GM12878 (cell line): ENCODE data around the gene MPRIP. TPM values are rescaled to one million over a fixed set of nuclear protein-coding genes. Genes with fewer than 3 reads are reported as not detected.

ENCODE experiments used
- ATAC-seq: fragments of 200-7000 bp; cut with Tn5 transposase; 3 replicates; pipeline ENCODE4 v1.9.1; 2020; ENCODE audit warnings: mild to moderate bottlenecking, moderate library complexity
- BruUV-seq: library from RNA; stranded (reverse); fragments of 400-500 nt; replicated peaks from 2 replicates; lab custom pipeline; 2021; lab: Mats Ljungman, UMichigan
- CTCF ChIA-PET: fragments of 300-600 bp; sonication (Branson Sonifier 250); formaldehyde crosslinking; extraction: SDS; loops from one replicate; lab custom pipeline; 2021; ENCODE audit warnings: inconsistent platforms; lab: Yijun Ruan, JAX
- POLR2A ChIA-PET: fragments of 350-600 bp; formaldehyde crosslinking; extraction: SDS; loops from one replicate; lab custom pipeline; 2021; ENCODE audit warnings: inconsistent platforms; lab: Charles Lee
- RAD21 ChIA-PET: fragments of 300-600 bp; sonication (Branson Sonifier 250); formaldehyde crosslinking; loops from one replicate; lab custom pipeline; 2023; ENCODE audit warnings: antibody characterized with exemption; ENCODE audit not compliant: unreplicated experiment; lab: Charles Lee
- SMC1A ChIA-PET: fragments of 300-600 bp; sonication (Branson Sonifier 250); formaldehyde crosslinking; loops from one replicate; lab custom pipeline; 2023; ENCODE audit not compliant: unreplicated experiment, uncharacterized antibody; lab: Charles Lee
- DNase-seq: peaks from one replicate; pipeline ENCODE4 v3.0.0-alpha.2; 2011; ENCODE audit warnings: low read depth, low spot score
- FAIRE-seq: peaks from 3 replicates; lab custom pipeline; 2011; peaks lifted over from hg19 to GRCh38; lab: Jason Lieb, UNC
- H2AFZ ChIP-seq: 2 replicates; pipeline ENCODE4 v1.6.0; 2011; ENCODE audit warnings: low read depth, low read length, control low read depth; ENCODE audit not compliant: control insufficient read depth
- H3K27ac ChIP-seq: 2 replicates; pipeline ENCODE4 v1.5.1; 2011; ENCODE audit warnings: control low read depth; ENCODE audit not compliant: control insufficient read depth, insufficient read depth
- H3K27me3 ChIP-seq, 2 experiments: replicated peaks in 1 of 2; 2 replicates each; pipeline versions ENCODE4 v1.6.0 to v1.6.1; 2011; ENCODE audit warnings: low read length in 1 of 2; ENCODE audit not compliant: control insufficient read depth in 2 of 2, insufficient read depth in 2 of 2
- H3K36me3 ChIP-seq, 2 experiments: 2 replicates each; pipeline ENCODE4 v1.5.1; 2011; ENCODE audit warnings: low read length in 1 of 2; ENCODE audit not compliant: control insufficient read depth in 2 of 2, insufficient read depth in 2 of 2
- H3K4me1 ChIP-seq: 2 replicates; pipeline ENCODE4 v1.6.1; 2011; ENCODE audit warnings: mild to moderate bottlenecking, low read length, moderate library complexity, mixed read lengths; ENCODE audit not compliant: control insufficient read depth, insufficient read depth
- H3K4me2 ChIP-seq: 2 replicates; pipeline ENCODE4 v1.6.0; 2011; ENCODE audit warnings: control low read depth; ENCODE audit not compliant: control insufficient read depth, insufficient read depth
- H3K4me3 ChIP-seq: fragments of 200-600 bp; sonication (generic); 2 replicates; pipeline ENCODE4 v1.5.1; 2016
- H3K79me2 ChIP-seq: 2 replicates; pipeline ENCODE4 v1.6.0; 2011; ENCODE audit warnings: low read length; ENCODE audit not compliant: control insufficient read depth, insufficient read depth
- H3K9ac ChIP-seq: 2 replicates; pipeline ENCODE4 v1.8.0; 2011; ENCODE audit warnings: low read length, control low read depth, mixed read lengths; ENCODE audit not compliant: control insufficient read depth, insufficient read depth
- H3K9me3 ChIP-seq: replicated peaks from 3 replicates; pipeline ENCODE4 v1.5.1; 2011; ENCODE audit warnings: mild to moderate bottlenecking, low read length; ENCODE audit not compliant: control insufficient read depth, insufficient read depth
- H4K20me1 ChIP-seq: 2 replicates; pipeline ENCODE4 v1.6.0; 2011; ENCODE audit not compliant: control insufficient read depth, insufficient read depth
- BACH1 ChIP-seq: fragments of 450-650 bp; IDR thresholded peaks from 2 replicates; pipeline ENCODE4 v1.6.1; 2017; ENCODE audit warnings: mild to moderate bottlenecking, borderline replicate concordance
- MYC ChIP-seq: IDR thresholded peaks from 2 replicates; pipeline ENCODE4 v1.6.1; 2011; ENCODE audit warnings: mild to moderate bottlenecking, low read length, moderate library complexity, inconsistent platforms; ENCODE audit not compliant: insufficient read depth, insufficient replicate concordance, insufficient read length, severe bottlenecking
- RB1 ChIP-seq: fragments of 450-650 bp; formaldehyde crosslinking; IDR thresholded peaks from 2 replicates; pipeline ENCODE4 v1.6.1; 2017; ENCODE audit warnings: mild to moderate bottlenecking, borderline replicate concordance
- RFX5 ChIP-seq: IDR thresholded peaks from 2 replicates; pipeline ENCODE4 v1.6.1; 2011; ENCODE audit warnings: low read depth, low read length, improper control_type of control experiment
- SIX5 ChIP-seq: IDR thresholded peaks from 2 replicates; pipeline ENCODE4 v1.6.1; 2011; ENCODE audit warnings: mild to moderate bottlenecking, low read depth, low read length, moderate library complexity; ENCODE audit not compliant: severe bottlenecking
- SREBF2 ChIP-seq: IDR thresholded peaks from 2 replicates; pipeline ENCODE4 v1.6.1; 2012; ENCODE audit warnings: mild to moderate bottlenecking, low read length
- SRF ChIP-seq, 2 experiments: IDR thresholded peaks; 2 replicates each; pipeline ENCODE4 v1.6.1; 2011; ENCODE audit warnings: low read depth in 2 of 2, low read length in 2 of 2, mild to moderate bottlenecking in 1 of 2, moderate library complexity in 1 of 2
- ZNF207 ChIP-seq: fragments of 450-650 bp; IDR thresholded peaks from 2 replicates; pipeline ENCODE4 v1.6.1; 2014; ENCODE audit warnings: antibody characterized with exemption, mild to moderate bottlenecking, borderline replicate concordance
- WGBS: methylation state at CpG from one replicate; pipeline ENCODE4 v1.1.6; 2016; ENCODE audit warnings: low lambda C conversion rate; ENCODE audit not compliant: insufficient replicate concordance, insufficient coverage; ENCODE audit errors: missing lambda C conversion rate; 5-methylcytosine and 5-hydroxymethylcytosine counted together
- in situ Hi-C: fragments of 300-500 bp; cut with MboI; formaldehyde crosslinking; loops from 9 replicates; pipeline ENCODE4 v1.14.3; 2018; ENCODE audit warnings: mixed read lengths
- intact Hi-C: fragments of 100-400 bp; cut with micrococcal nuclease; formaldehyde crosslinking; loops from one replicate; pipeline ENCODE4 v1.14.2; 2022; ENCODE audit not compliant: unreplicated experiment
- polyA plus RNA-seq, 11 experiments: library from polyadenylated mRNA; depleted of rRNA in 4 of 11; unstranded in 6 of 11; stranded (reverse) in 5 of 11; fragments of >200 nt; fragmentation: Nextera tagmentation in 4 of 11; fragmentation: Illumina TruSeq in 1 of 11; extraction: Ambion mirVana in 4 of 11; extraction: Trizol in 1 of 11; gene quantifications; 1 replicate in 1 of 11; 2 replicates in 10 of 11; pipeline versions ENCODE4 v1.2.1 to v1.2.3, GENCODE V29; 2011 to 2016; ENCODE audit warnings: inconsistent platforms in 2 of 11, missing spikeins in 2 of 11, low read depth in 1 of 11
- total RNA-seq, 4 experiments: library from RNA; depleted of rRNA in 3 of 4; stranded (reverse); fragments of >200 nt in 3 of 4; fragmentation: Illumina TruSeq in 1 of 4; extraction: Trizol in 1 of 4; gene quantifications; 2 replicates each; pipeline versions ENCODE4 v1.2.1 to v1.2.3, GENCODE V29; 2013 to 2021
- TF ChIP-seq, protein P1 (sequence below): fragments of 450-650 bp; IDR thresholded peaks from 2 replicates; pipeline ENCODE4 v1.6.1; 2017; ENCODE audit warnings: antibody characterized with exemption, mild to moderate bottlenecking, moderate library complexity

Gene MPRIP
- total and polyA plus RNA-seq, 10 of the 15 experiments (the other 5 are each of a cell fraction or from before 2014, with no cell fraction given): 16.5 to 168 (median 71.7) TPM

DNA sequence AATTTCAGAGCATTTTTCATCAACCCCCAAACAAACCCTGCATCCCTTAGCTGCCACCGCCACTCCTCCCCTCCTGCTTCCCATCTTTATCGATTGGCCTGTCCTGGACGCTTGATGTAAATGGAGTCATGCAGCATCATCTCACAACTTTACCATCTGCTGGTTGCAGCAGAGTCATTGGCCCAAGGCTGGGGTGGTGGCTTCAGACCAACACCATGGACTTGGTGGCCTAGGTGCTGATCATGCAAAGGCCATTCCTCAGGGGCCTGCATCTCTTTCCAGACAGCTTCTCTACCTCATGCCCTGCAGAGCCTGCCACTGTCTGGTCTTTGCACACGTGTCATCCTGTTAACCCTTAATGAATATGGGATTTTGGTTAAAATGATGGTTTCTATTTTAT lies 73.4 kb downstream of the MPRIP start:
- H3K27me3 ChIP-seq: no peaks in the 10 kb centered on the region
- H4K20me1 ChIP-seq: peaks cover 4% of the 10 kb centered on the region; the same call in 1 of the 2 replicates
- WGBS: 97% methylated on average over 4 of the region's 4 CpGs
- ChIA-PET POLR2A (no interaction called here), SMC1A (no interaction called here), RAD21 (no interaction called here)
- FAIRE-seq: no peak
- ATAC-seq: no peak
- H3K9ac ChIP-seq: no peak overlapping the region
- no peak overlapping the region for H3K4me2 ChIP-seq
- H3K4me3 ChIP-seq: no peak overlapping the region
- peaks cover 31% of the 10 kb centered on the region for H3K4me1 ChIP-seq
- no TSS peak for BruUV-seq
- no peak for DNase-seq
- TF ChIP-seq SRF (IDR thresholded peaks at IDR 0.05; ENCODE audit: low read depth in 2 of 2, low read length in 2 of 2) (no peak), RFX5 (no peak), MYC (no peak), SREBF2 (no peak), SIX5 (no peak), BACH1 (no peak), ZNF207 (no peak), RB1 (no peak)
- TF ChIP-seq, protein P1, sequence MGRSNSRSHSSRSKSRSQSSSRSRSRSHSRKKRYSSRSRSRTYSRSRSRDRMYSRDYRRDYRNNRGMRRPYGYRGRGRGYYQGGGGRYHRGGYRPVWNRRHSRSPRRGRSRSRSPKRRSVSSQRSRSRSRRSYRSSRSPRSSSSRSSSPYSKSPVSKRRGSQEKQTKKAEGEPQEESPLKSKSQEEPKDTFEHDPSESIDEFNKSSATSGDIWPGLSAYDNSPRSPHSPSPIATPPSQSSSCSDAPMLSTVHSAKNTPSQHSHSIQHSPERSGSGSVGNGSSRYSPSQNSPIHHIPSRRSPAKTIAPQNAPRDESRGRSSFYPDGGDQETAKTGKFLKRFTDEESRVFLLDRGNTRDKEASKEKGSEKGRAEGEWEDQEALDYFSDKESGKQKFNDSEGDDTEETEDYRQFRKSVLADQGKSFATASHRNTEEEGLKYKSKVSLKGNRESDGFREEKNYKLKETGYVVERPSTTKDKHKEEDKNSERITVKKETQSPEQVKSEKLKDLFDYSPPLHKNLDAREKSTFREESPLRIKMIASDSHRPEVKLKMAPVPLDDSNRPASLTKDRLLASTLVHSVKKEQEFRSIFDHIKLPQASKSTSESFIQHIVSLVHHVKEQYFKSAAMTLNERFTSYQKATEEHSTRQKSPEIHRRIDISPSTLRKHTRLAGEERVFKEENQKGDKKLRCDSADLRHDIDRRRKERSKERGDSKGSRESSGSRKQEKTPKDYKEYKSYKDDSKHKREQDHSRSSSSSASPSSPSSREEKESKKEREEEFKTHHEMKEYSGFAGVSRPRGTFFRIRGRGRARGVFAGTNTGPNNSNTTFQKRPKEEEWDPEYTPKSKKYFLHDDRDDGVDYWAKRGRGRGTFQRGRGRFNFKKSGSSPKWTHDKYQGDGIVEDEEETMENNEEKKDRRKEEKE: no peak
- TF ChIP-seq, all 136 proteins: peak for 0
- in situ Hi-C loops: no loop called here
- no peaks in the 10 kb centered on the region; the same call in 2 of the 3 replicates for H3K9me3 ChIP-seq
- intact Hi-C loops: no loop called here
- CTCF ChIA-PET: no interaction called here
- H2AFZ ChIP-seq: no peak overlapping the region
- peaks cover 38% of the 10 kb centered on the region for H3K79me2 ChIP-seq
- H3K36me3 ChIP-seq: peaks cover 0 to 5% of the 10 kb centered on the region in 2 experiments; a peak in 2 of 4 replicates
- no peak overlapping the region for H3K27ac ChIP-seq
